Neural cell (in vitro differentiated cells): Measurements from ENCODE around the gene PARVA.

ENCODE experiments used
- CTCF ChIP-seq: fragments of 450-650 bp; IDR thresholded peaks from 2 replicates; pipeline ENCODE4 v1.5.1; 2014; ENCODE audit warnings: antibody characterized with exemption, mild to moderate bottlenecking, moderate library complexity; ENCODE audit not compliant: poor library complexity, severe bottlenecking
- EP300 ChIP-seq: fragments of 450-650 bp; conservative IDR thresholded peaks from 2 replicates; pipeline ENCODE4 v1.6.1; 2014; ENCODE audit warnings: antibody characterized with exemption, mild to moderate bottlenecking, moderate library complexity; ENCODE audit not compliant: poor library complexity, severe bottlenecking
- EZH2 ChIP-seq: fragments of 200-600, 300-800 bp; shearing (Covaris generic), sonication (generic); IDR thresholded peaks from 2 replicates; pipeline ENCODE4 v1.6.1; 2014; ENCODE audit warnings: antibody characterized with exemption, low read length, borderline replicate concordance, mild to moderate bottlenecking; ENCODE audit not compliant: insufficient read depth, poor library complexity, severe bottlenecking
- MXI1 ChIP-seq: fragments of 450-650 bp; conservative IDR thresholded peaks from 2 replicates; pipeline ENCODE4 v1.6.1; 2014; ENCODE audit warnings: antibody characterized with exemption, mild to moderate bottlenecking; ENCODE audit not compliant: poor library complexity, severe bottlenecking
- POLR2AphosphoS5 ChIP-seq: IDR thresholded peaks from 2 replicates; pipeline ENCODE4 v1.6.1; 2012
- RAD21 ChIP-seq: fragments of 450-650 bp; conservative IDR thresholded peaks from 2 replicates; pipeline ENCODE4 v1.6.1; 2014; ENCODE audit warnings: antibody characterized with exemption, mild to moderate bottlenecking, moderate library complexity
- SMC3 ChIP-seq: fragments of 450-650 bp; conservative IDR thresholded peaks from 2 replicates; pipeline ENCODE4 v1.6.1; 2014; ENCODE audit warnings: antibody characterized with exemption, mild to moderate bottlenecking, moderate library complexity; ENCODE audit not compliant: poor library complexity
- TAF1 ChIP-seq: IDR thresholded peaks from 2 replicates; pipeline ENCODE4 v1.6.1; 2012; ENCODE audit warnings: low read depth
- TF ChIP-seq, protein P1 (sequence below): IDR thresholded peaks from 2 replicates; pipeline ENCODE4 v1.6.1; 2012; ENCODE audit warnings: borderline replicate concordance

DNA sequence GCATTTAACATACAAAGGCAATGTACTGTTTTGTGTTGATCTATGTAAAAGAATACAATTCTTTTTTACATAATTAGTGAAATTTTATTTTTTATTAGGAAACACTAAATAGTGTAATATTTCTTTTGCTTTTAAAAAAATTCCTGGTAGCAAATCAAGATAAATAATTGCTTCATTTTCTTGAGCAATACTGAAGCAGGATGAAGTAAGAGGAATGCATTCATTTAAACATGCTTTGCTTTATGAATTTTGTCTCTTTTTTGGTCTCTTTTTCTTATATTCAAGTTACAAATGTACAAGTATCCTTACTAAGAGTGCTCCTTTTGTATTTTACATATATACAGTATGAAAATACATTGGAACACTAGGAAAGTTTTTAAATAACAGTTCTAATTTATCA, 152.4 kb downstream of the PARVA start:
- TF ChIP-seq EZH2 (no peak), POLR2AphosphoS5 (no peak), CTCF (no peak), RAD21 (no peak), EP300 (no peak), TAF1 (no peak), SMC3 (no peak), MXI1 (no peak)
- TF ChIP-seq, protein P1, sequence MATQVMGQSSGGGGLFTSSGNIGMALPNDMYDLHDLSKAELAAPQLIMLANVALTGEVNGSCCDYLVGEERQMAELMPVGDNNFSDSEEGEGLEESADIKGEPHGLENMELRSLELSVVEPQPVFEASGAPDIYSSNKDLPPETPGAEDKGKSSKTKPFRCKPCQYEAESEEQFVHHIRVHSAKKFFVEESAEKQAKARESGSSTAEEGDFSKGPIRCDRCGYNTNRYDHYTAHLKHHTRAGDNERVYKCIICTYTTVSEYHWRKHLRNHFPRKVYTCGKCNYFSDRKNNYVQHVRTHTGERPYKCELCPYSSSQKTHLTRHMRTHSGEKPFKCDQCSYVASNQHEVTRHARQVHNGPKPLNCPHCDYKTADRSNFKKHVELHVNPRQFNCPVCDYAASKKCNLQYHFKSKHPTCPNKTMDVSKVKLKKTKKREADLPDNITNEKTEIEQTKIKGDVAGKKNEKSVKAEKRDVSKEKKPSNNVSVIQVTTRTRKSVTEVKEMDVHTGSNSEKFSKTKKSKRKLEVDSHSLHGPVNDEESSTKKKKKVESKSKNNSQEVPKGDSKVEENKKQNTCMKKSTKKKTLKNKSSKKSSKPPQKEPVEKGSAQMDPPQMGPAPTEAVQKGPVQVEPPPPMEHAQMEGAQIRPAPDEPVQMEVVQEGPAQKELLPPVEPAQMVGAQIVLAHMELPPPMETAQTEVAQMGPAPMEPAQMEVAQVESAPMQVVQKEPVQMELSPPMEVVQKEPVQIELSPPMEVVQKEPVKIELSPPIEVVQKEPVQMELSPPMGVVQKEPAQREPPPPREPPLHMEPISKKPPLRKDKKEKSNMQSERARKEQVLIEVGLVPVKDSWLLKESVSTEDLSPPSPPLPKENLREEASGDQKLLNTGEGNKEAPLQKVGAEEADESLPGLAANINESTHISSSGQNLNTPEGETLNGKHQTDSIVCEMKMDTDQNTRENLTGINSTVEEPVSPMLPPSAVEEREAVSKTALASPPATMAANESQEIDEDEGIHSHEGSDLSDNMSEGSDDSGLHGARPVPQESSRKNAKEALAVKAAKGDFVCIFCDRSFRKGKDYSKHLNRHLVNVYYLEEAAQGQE = no peak
